GM12872 (cell line): Measurements from ENCODE around the gene UTP18.
A peak's percentile ranks its signal among the peaks of the same experiment; 100 is the strongest.

ENCODE experiments used
- TF ChIP-seq, protein P1 (sequence below): IDR thresholded peaks from 3 replicates; pipeline ENCODE4 v1.5.1; 2011; ENCODE audit warnings: low read depth, mild to moderate bottlenecking, low read length, moderate library complexity; ENCODE audit not compliant: insufficient read depth

Gene UTP18

DNA sequence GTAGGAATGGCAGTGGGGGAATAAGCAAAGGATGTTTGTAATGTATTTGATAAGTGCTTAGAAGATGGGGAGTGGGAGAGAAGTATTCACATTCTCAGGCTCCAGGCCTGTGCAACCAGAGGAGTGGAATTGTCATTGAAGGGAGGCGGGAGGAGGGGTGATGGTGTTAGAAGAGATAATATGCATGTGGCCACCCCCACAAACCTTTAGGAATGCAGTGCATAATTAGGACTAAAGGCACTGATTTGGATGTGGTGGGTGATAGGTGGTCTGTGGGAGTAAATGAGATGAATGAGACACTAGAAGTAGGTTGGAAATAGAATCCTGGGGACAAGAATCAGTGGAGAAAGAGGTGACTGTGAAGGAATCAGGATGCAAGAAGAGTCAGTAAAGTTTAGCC lies 27.1 kb downstream of the UTP18 start:
- TF ChIP-seq, protein P1, sequence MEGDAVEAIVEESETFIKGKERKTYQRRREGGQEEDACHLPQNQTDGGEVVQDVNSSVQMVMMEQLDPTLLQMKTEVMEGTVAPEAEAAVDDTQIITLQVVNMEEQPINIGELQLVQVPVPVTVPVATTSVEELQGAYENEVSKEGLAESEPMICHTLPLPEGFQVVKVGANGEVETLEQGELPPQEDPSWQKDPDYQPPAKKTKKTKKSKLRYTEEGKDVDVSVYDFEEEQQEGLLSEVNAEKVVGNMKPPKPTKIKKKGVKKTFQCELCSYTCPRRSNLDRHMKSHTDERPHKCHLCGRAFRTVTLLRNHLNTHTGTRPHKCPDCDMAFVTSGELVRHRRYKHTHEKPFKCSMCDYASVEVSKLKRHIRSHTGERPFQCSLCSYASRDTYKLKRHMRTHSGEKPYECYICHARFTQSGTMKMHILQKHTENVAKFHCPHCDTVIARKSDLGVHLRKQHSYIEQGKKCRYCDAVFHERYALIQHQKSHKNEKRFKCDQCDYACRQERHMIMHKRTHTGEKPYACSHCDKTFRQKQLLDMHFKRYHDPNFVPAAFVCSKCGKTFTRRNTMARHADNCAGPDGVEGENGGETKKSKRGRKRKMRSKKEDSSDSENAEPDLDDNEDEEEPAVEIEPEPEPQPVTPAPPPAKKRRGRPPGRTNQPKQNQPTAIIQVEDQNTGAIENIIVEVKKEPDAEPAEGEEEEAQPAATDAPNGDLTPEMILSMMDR: no peak

DNA sequence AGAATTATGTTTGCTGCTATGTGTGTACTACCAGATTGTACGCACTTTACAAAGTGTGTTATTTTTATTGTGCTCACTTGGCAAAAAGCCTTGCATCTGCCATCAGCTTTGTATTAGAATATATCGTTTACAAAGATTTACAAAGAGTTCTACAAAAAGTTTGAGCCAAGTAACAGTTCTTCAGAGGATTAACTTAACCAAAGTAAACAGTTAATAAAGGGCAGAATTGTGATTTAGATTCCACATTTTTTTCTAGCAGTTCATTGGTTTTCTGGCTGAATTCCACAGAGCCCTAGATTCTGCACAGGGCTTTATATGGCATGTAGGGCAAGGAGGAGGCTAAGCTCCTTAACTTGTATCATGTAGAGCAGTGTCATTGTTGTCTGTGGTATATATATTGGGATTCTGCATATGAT lies 29.4 kb downstream of the UTP18 start:
- TF ChIP-seq, protein P1: no peak

DNA sequence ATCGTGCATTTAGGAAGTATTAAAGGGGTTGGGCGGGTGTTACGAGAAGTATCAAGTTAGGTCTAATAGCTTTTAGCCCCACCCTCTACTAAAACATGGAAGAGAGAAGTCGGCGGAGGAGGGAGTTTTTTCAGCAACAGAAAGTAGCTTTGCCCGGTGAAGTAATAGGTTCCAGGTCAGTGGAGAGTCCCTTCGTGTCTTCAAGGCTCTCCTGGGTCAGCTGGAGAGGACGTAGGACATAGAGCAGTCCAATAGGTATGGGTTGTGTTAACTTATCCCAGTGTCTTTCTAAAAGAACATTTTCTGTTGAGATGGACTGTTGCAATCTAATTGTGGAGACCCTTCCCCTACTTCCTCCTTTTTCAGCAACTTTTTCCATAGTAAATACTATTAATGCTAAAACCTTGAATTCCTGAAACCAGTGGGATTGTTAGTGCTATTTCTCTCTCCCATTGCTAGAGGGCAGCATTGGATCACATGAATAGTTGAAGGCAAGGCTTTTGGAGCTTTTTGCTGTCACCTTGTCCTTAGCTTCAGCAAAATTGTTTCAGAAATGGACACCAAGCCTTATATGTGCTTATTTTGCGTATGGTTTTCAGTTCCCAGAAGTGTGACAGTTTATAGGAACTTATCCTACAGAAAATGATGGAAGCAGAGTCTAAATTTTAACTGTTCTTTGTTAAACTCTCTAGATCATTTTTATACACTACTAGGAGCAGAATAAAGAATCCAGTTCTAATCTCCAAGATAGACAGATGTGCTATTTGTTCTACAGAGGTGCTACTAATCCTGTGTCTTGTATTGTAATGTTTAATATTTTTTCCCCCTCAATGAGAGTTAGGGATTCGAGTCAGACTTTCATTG lies 38.4 kb downstream of the UTP18 start:
- TF ChIP-seq, protein P1: peak; percentile 58; the same call in 2 of the 3 replicates

DNA sequence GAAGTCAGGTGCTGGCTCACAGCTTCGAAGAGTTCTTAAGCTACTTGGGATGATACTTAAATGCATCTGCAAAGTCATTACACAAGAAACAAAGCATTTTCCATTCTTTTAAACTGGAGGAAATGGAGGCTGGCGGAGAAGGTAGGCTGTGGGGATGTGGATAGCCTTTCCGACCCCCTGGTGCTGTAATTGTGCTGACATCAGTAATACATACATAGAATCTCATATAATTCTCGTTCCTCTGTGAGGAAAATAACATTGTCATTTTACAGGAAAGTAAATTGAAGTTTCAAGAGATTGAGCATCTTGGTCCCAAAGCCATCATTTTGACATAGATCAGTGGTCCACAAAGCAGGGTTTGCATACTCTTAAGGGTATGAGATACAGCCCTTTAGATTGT lies 39.5 kb downstream of the UTP18 start:
- TF ChIP-seq, protein P1: no peak

DNA sequence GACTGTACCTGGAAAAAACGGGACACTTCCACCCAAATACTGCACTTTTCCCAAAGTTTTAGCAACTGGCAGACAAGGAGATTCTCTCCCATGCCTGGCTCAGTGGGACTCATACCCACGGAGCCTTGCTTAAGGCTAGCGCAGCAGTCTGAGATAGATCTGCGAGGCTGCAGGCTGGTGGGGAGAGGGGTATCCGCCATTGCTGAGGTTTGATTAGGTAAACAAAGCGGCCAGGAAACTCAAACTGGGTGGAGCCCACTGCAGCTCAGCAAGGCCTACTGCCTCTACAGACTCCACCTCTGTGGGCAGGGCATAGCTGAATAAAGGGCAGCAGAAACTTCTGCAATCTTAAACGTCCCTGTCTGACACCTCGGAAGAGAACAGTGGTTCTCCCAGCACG lies 44.8 kb downstream of the UTP18 start:
- TF ChIP-seq, protein P1: no peak

DNA sequence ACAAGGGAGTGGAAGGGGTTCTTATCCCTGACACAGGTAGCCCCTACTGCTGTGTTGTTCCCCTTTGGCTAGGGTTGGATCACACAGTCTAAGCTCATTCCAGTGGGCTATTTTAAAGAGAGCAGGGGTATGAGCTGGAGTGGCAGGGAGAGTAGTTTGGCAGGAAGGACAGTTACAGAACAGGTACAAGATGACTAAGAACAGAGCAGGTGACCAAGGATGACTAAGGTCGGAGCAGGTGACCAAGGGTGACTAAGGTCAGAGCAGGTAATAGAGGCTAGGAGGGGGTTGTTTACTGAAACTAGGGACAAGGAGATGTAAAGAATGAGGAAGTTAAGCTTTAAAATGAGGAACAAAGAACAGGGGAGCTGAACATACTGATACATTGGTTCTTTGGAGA lies 58.8 kb downstream of the UTP18 start:
- TF ChIP-seq, protein P1: no peak

DNA sequence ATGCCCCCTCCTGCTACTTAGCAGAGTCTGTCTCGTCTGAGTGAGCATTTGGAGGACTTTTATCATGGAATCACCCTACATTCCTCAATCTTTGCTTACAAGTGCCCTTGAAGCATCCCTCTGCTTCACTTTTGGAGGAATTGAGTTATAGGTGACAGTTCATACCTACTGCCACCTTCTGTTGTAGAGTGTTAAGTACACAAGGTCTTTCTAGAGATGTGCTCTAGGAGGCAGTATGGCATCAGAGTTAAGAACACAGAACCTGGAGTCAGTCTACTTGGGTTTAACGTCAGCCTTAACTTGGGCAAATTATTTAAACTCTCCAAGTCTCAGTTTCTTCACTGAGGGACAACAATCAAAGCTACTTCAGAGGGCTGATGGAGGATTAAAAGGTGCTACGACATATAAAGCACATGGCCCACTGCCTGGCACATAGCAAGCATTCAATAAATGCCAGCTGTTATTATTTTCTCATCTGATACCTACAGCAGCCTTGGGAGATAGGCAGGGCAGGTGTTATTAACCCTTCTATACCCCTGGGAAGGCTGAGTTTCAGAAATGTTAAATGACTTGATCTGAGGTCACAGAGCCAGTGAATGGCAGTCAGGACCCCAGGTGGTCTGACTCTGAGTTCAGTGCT lies 62.2 kb downstream of the UTP18 start:
- TF ChIP-seq, protein P1: peak; percentile 66
